PC-3 (cell line): Measurements from ENCODE around the gene MMAA. TPM values are rescaled to one million over a fixed set of nuclear protein-coding genes. Genes with fewer than 3 reads are reported as not detected.
"Not testable (repeated sequence)": the region's sequence is repeated elsewhere in the genome, so short reads cannot be mapped to it uniquely, and the experiment has no call there.

ENCODE experiments used
- ATAC-seq: fragments of 200-7000 bp; cut with Tn5 transposase; 2 replicates; pipeline ENCODE4 v1.9.1; 2020; ENCODE audit warnings: mild to moderate bottlenecking, moderate library complexity
- BruUV-seq: library from RNA; stranded (reverse); fragments of 400-500 nt; replicated peaks from 2 replicates; lab custom pipeline; 2021; lab: Mats Ljungman, UMichigan
- CTCF ChIA-PET: fragments of 300-600 bp; sonication (Branson Sonifier 250); formaldehyde crosslinking; loops from one replicate; lab custom pipeline; 2022; ENCODE audit warnings: antibody characterized with exemption; lab: Charles Lee
- POLR2A ChIA-PET: fragments of 300-600 bp; sonication (Branson Sonifier 250); formaldehyde crosslinking; loops from one replicate; lab custom pipeline; 2022; ENCODE audit warnings: antibody characterized with exemption; ENCODE audit not compliant: unreplicated experiment; lab: Charles Lee
- DNase-seq: peaks from one replicate; pipeline ENCODE4 v3.0.0-alpha.2; 2015
- H2AFZ ChIP-seq: fragments of 300-600 bp; sonication (generic); 2 replicates; pipeline ENCODE4 v1.6.0; 2016; ENCODE audit warnings: antibody characterized with exemption, low read length
- H3F3A ChIP-seq: fragments of 300-600 bp; sonication (generic); one replicate; pipeline ENCODE4 v1.6.0; 2017; ENCODE audit warnings: antibody characterized with exemption, low read length, control low read depth, mild to moderate bottlenecking; ENCODE audit not compliant: unreplicated experiment
- H3K27ac ChIP-seq: fragments of 300-600 bp; sonication (generic); 2 replicates; pipeline ENCODE4 v1.5.1; 2016; ENCODE audit warnings: mild to moderate bottlenecking, low read length
- H3K27me3 ChIP-seq: fragments of 300-600 bp; sonication (generic); 2 replicates; pipeline ENCODE4 v1.6.1; 2016; ENCODE audit warnings: low read length, mixed read lengths
- H3K36me3 ChIP-seq: fragments of 300-600 bp; sonication (generic); 2 replicates; pipeline ENCODE4 v1.6.1; 2016; ENCODE audit warnings: low read depth, mixed run types, low read length, mixed read lengths
- H3K4me1 ChIP-seq: fragments of 300-600 bp; sonication (generic); 2 replicates; pipeline ENCODE4 v1.5.1; 2016; ENCODE audit warnings: low read length; ENCODE audit not compliant: insufficient read depth
- H3K4me2 ChIP-seq: fragments of 300-600 bp; sonication (generic); 2 replicates; pipeline ENCODE4 v1.6.0; 2016; ENCODE audit warnings: low read length
- H3K4me3 ChIP-seq: fragments of 300-600 bp; sonication (generic); 2 replicates; pipeline ENCODE4 v1.5.1; 2016; ENCODE audit warnings: mild to moderate bottlenecking, low read length, mixed read lengths
- H3K79me2 ChIP-seq: fragments of 300-600 bp; sonication (generic); 2 replicates; pipeline ENCODE4 v1.6.1; 2017; ENCODE audit warnings: low read length, mixed read lengths
- H3K9ac ChIP-seq: fragments of 300-600 bp; sonication (generic); 2 replicates; pipeline ENCODE4 v1.6.0; 2016; ENCODE audit warnings: mild to moderate bottlenecking, low read length
- H3K9me2 ChIP-seq: fragments of 300-600 bp; sonication (generic); replicated peaks from 2 replicates; pipeline ENCODE4 v1.6.1; 2016; ENCODE audit warnings: mixed run types, low read length, mixed read lengths
- H3K9me3 ChIP-seq: fragments of 300-600 bp; sonication (generic); 2 replicates; pipeline ENCODE4 v1.6.1; 2016; ENCODE audit warnings: low read length, mixed read lengths
- H4K20me1 ChIP-seq: fragments of 300-600 bp; sonication (generic); 2 replicates; pipeline ENCODE4 v1.6.1; 2016; ENCODE audit warnings: low read length, mixed read lengths
- CTCF ChIP-seq: fragments of 300-600 bp; sonication (generic); conservative IDR thresholded peaks from 2 replicates; pipeline ENCODE4 v1.5.1; 2017; ENCODE audit warnings: antibody characterized with exemption, low read depth, mild to moderate bottlenecking, low read length
- EZH2 ChIP-seq: fragments of 300-600 bp; sonication (generic); IDR thresholded peaks from one replicate; pipeline ENCODE4 v1.6.1; 2017; ENCODE audit warnings: antibody characterized with exemption, mild to moderate bottlenecking, low read length; ENCODE audit not compliant: unreplicated experiment
- EZH2phosphoT487 ChIP-seq: fragments of 300-600 bp; sonication (generic); IDR thresholded peaks from 2 replicates; pipeline ENCODE4 v1.6.1; 2018; ENCODE audit warnings: mild to moderate bottlenecking, antibody characterized with exemption, low read length, borderline replicate concordance
- intact Hi-C: fragments of 100-400 bp; cut with micrococcal nuclease; formaldehyde crosslinking; loops from 2 replicates; pipeline ENCODE4 v1.9.0; 2023
- total RNA-seq: library from RNA; depleted of rRNA; stranded (reverse); fragments of >200 nt; gene quantifications from 2 replicates; pipeline ENCODE4 v1.2.3, GENCODE V29; 2014

Gene MMAA
- total RNA-seq, 1 experiment from 2014 or later = 5.3 TPM

GRCh38 chr4:145686991-145687390, 67.8 kb downstream of the MMAA start:
- H3K79me2 ChIP-seq = no peaks in the 10 kb centered on the region
- no peak overlapping the region for H2AFZ ChIP-seq
- H4K20me1 ChIP-seq = no peaks in the 10 kb centered on the region
- CTCF ChIA-PET = no interaction called here
- no peaks in the 10 kb centered on the region for H3F3A ChIP-seq
- no peak overlapping the region for H3K4me2 ChIP-seq
- H3K9me2 ChIP-seq = no peaks in the 10 kb centered on the region
- no peak for TF ChIP-seq CTCF
- TF ChIP-seq EZH2phosphoT487 = no peak
- no peak for TF ChIP-seq EZH2
- H3K36me3 ChIP-seq = no peaks in the 10 kb centered on the region
- no peak overlapping the region for H3K9ac ChIP-seq
- BruUV-seq = no TSS peak
- ATAC-seq (no peak), DNase-seq (no peak)
- no peak overlapping the region for H3K4me3 ChIP-seq
- no peak overlapping the region for H3K27ac ChIP-seq
- no peaks in the 10 kb centered on the region for H3K27me3 ChIP-seq
- no peaks in the 10 kb centered on the region for H3K4me1 ChIP-seq
- H3K9me3 ChIP-seq = no peaks in the 10 kb centered on the region
- intact Hi-C loops = no loop called here
- POLR2A ChIA-PET = no interaction called here

GRCh38 chr4:145690610-145691009, 71.4 kb downstream of the MMAA start:
- POLR2A ChIA-PET = no interaction called here
- H3K4me3 ChIP-seq = no peak overlapping the region
- no peak for TF ChIP-seq CTCF
- TF ChIP-seq EZH2phosphoT487 = no peak
- TF ChIP-seq EZH2 = no peak
- no TSS peak for BruUV-seq
- no peaks in the 10 kb centered on the region for H3K79me2 ChIP-seq
- H3F3A ChIP-seq = no peaks in the 10 kb centered on the region
- CTCF ChIA-PET = no interaction called here
- H3K4me2 ChIP-seq = no peak overlapping the region
- ATAC-seq (no peak), DNase-seq (no peak)
- no peaks in the 10 kb centered on the region for H3K4me1 ChIP-seq
- no peaks in the 10 kb centered on the region for H3K27me3 ChIP-seq
- no peak overlapping the region for H3K9ac ChIP-seq
- H3K9me3 ChIP-seq = no peaks in the 10 kb centered on the region
- no peaks in the 10 kb centered on the region for H3K9me2 ChIP-seq
- no peaks in the 10 kb centered on the region for H4K20me1 ChIP-seq
- intact Hi-C loops = no loop called here
- no peak overlapping the region for H3K27ac ChIP-seq
- no peak overlapping the region for H2AFZ ChIP-seq
- no peaks in the 10 kb centered on the region for H3K36me3 ChIP-seq

GRCh38 chr4:145691416-145691815, 72.2 kb downstream of the MMAA start:
- BruUV-seq, H3K4me1 ChIP-seq, H3K4me2 ChIP-seq, DNase-seq, H3K4me3 ChIP-seq, ATAC-seq, H2AFZ ChIP-seq, POLR2A ChIA-PET, H3K9me2 ChIP-seq, H3K36me3 ChIP-seq, H4K20me1 ChIP-seq, H3K9ac ChIP-seq, H3K79me2 ChIP-seq, H3K27ac ChIP-seq, H3K27me3 ChIP-seq, H3F3A ChIP-seq, intact Hi-C loops, CTCF ChIA-PET, H3K9me3 ChIP-seq: not testable (repeated sequence)
